SW480 (cell line): ENCODE results near the gene DNAJC18.

Source experiments
- DNase-seq: peaks from one replicate; pipeline ENCODE4 v3.0.0-alpha.2; 2016; ENCODE audit warnings: low spot score

The DNAJC18 gene

DNA sequence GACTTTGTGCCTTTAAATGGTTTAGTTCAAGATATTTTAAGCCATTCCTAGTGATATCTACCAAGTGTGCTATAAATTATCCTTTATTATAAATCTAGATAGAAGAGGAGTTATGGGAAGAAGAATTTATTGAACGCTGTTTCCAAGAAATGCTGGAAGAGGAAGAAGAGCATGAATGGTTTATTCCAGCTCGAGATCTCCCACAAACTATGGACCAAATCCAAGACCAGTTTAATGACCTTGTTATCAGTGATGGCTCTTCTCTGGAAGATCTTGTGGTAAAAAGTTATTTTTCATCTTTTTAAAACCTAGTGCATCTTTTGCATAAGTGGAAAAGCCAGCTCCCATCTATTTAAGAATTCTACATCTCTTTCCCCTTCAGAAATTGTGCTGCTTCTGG lies 74.9 kb downstream of the DNAJC18 start:
- no peak for DNase-seq

GRCh38 chr5:139363937-139364336 lies 75.4 kb downstream of the DNAJC18 start:
- DNase-seq, result no peak

GRCh38 chr5:139361835-139362429 lies 77.4 kb downstream of the DNAJC18 start:
- DNase-seq, result no peak

- DNase-seq, result no peak
Observed at GRCh38 chr5:139360384-139360783, 78.9 kb downstream of the DNAJC18 start.
